H7 (cell line): ENCODE measurements around the gene FTO. TPM values are rescaled to one million over a fixed set of nuclear protein-coding genes. Genes with fewer than 3 reads are reported as not detected.

ENCODE experiments used
- DNase-seq: peaks from one replicate; pipeline ENCODE4 v3.0.0; 2012
- H3K27me3 ChIP-seq: 2 replicates; pipeline ENCODE4 v1.6.0; 2011; ENCODE audit warnings: mild to moderate bottlenecking, low read length; ENCODE audit not compliant: control insufficient read depth, insufficient read depth
- H3K36me3 ChIP-seq: replicated peaks from 2 replicates; pipeline ENCODE4 v1.5.1; 2011; ENCODE audit warnings: low read length; ENCODE audit not compliant: control insufficient read depth, insufficient read depth
- H3K4me3 ChIP-seq: 2 replicates; pipeline ENCODE4 v1.5.1; 2011; ENCODE audit warnings: low read depth, mild to moderate bottlenecking, control low read depth, low read length, moderate library complexity; ENCODE audit not compliant: insufficient read depth
- total RNA-seq: library from RNA; depleted of rRNA; stranded (reverse); fragments of >200 nt; shearing (Covaris generic); gene quantifications from 2 replicates; pipeline ENCODE4 v1.2.3, GENCODE V29; 2014

Gene FTO
- total RNA-seq, 1 experiment from 2014 or later: 55.3 TPM

DNA sequence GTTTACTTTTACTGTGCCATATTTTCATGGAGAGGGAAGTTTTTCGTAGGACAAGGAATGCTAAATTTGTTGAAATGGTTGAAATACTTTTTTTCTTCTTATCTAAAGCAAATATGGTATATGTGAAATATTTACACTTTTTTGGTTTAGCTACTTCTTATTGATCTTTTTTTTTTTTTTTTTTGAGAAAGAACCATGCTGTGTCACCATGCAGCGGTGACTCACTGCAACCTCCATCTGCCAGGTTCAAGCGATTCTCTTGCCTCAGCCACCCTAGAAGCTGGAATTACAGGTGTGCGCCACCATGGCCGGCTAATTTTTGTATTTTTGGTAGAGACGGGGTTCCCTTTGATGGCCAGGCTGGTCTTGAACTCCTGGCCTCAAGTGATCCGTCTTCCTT lies 100.5 kb downstream of the FTO start:
- Histone ChIP-seq H3K27me3 (no peaks in the 10 kb centered on the region), H3K36me3 (no peaks in the 10 kb centered on the region), H3K4me3 (no peak overlapping the region)
- no peak for DNase-seq

DNA sequence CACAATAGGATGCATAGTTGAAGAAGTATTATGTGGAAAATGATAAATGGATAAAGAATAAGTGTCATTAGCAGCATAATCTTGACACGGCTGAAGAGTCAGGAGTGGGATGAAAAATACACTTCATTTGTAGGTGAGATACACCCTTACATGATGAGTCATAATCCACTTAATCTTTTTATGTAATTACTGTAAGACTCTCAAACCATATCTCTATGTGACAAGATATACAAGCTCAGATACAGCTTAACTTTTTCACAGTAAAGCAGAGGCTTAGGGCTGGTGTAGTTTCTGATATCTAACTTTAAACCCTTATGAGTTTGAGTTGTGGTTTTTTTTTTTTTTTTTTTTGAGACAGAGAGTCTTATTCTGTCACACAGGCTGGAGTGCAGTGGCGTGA lies 101.2 kb downstream of the FTO start:
- Histone ChIP-seq H3K27me3 (no peaks in the 10 kb centered on the region), H3K36me3 (no peaks in the 10 kb centered on the region), H3K4me3 (no peak overlapping the region)
- DNase-seq: no peak

DNA sequence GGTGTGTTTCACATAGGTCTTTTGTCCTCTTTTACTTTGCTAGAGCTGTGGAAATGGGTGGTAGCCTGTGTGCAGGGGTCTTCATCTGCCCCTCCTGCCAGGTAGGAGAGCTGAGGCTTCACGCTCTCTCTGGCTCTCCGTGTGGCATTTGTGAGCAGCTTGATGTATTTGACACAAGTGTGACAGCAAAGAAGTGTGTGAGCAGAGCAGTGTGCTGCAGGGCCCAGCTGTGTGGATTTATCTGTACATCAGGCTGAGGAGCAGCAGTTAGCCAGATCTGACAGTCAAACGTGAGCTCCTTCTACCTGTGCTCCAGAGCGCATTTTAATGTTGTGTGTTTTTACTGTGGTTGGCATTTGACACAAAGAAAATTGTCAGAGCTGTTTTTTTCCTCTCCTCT lies 101.8 kb downstream of the FTO start:
- no peak for DNase-seq
- Histone ChIP-seq H3K27me3 (no peaks in the 10 kb centered on the region), H3K4me3 (no peak overlapping the region), H3K36me3 (no peaks in the 10 kb centered on the region)

DNA sequence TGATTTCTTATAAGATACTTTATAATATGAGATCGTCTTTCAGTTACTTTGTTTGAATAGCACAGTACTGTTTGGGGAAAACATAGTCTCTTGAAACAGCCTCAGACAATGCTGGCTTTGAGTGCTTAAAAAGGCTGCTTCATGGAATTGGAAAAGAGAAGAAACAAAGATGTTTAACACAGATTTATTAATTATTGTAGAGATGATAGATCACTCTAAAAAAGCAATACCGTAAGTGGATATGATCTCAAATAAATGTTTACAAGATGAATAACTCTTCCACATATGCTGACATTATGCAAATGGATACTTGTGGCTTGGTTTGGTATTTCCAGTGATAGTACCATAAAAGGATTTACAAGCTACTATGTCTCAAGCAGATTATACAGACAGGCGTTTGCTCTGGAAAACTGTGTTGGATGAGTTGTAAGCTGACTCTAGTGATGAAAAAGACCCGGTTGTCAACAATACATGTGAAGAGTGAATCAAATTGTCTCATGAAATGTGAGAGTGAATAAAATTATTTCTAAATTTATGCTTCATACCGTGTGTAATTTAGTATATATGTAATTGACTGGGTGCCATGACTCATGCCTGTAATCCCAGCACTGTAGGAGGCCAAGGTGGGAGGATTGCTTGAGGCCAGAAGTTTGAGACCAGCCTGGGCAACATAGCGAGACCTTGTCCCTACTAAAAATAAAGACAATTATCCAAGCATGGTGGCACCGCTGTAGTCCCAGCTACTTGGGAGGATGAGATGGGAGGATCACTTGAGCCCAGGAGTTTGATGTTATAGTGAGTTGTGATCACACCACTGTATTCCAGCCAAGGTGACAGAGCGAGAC lies 105.4 kb downstream of the FTO start:
- no peak for DNase-seq
- Histone ChIP-seq H3K27me3 (no peaks in the 10 kb centered on the region), H3K36me3 (no peaks in the 10 kb centered on the region), H3K4me3 (no peak overlapping the region)

DNA sequence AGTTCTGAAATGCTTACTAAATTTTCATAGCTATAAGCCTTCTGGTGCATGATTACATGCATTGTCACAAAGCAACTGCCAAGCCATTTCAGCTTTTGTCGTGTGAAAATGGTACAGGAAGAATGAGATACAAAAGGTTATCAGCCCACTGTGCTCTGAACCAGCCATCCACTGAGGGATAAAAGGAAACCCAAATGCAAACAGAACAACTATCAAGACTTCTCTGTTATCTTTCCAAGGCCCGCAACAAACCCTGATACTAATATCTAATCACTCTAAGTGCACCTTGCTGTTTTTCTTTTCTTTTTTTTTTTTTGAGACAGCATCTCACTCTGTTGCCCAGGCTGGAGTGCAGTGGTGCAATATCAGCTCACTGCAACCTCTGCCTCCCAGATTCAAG lies 109.0 kb downstream of the FTO start:
- no peak for DNase-seq
- H3K36me3 ChIP-seq: no peaks in the 10 kb centered on the region
- no peaks in the 10 kb centered on the region for H3K27me3 ChIP-seq
- H3K4me3 ChIP-seq: no peak overlapping the region

DNA sequence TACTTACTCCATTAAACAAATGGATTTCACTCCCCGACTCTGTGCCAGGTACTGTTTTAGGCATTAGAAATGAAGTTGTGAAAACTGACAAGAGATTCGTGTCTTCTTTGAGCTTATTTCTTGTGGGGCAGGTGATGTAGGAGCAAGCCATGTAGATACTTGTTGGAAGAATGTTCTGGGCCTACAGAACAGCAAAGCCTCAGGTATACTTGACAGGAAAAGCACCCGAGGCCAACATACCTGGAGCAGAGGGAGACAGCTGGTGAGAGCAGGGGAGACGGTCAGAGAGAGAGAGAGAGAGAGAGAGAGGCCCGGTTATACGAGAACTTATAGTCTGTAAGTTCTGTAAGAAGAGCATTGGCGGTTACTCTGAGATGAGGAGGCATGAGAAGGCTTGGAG lies 110.8 kb downstream of the FTO start:
- H3K27me3 ChIP-seq: no peaks in the 10 kb centered on the region
- DNase-seq: no peak
- H3K4me3 ChIP-seq: no peak overlapping the region
- H3K36me3 ChIP-seq: no peaks in the 10 kb centered on the region

DNA sequence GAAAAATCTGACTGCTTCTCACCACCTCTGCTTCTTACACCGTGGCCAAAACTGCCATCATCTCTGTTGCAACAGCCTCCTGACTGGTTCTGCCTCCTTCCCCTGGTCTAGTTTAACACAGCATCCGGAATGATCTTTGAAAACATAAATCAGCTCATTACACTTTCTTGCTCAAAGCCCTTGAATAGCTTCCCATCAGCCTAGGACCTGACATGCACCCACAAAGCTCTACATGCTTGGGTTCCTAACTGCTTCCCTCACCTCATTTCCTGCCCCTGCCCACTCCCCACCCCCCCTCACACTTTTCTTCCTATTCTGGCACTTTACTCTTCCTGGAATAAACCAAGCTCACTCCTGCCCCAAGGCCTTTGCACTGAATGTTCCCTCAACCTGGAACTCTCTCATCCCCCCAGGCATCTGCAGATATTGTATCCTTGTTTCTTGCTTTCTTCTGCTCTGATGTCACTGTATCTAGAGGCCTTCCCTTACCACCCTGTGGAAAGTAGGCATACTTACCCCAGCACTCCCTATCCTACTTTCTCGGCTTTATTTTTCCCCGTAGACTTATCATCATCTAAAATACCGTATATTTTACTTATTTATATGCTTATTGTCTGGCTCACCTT lies 112.4 kb downstream of the FTO start:
- Histone ChIP-seq H3K36me3 (no peaks in the 10 kb centered on the region), H3K4me3 (no peak overlapping the region), H3K27me3 (no peaks in the 10 kb centered on the region)
- no peak for DNase-seq

DNA sequence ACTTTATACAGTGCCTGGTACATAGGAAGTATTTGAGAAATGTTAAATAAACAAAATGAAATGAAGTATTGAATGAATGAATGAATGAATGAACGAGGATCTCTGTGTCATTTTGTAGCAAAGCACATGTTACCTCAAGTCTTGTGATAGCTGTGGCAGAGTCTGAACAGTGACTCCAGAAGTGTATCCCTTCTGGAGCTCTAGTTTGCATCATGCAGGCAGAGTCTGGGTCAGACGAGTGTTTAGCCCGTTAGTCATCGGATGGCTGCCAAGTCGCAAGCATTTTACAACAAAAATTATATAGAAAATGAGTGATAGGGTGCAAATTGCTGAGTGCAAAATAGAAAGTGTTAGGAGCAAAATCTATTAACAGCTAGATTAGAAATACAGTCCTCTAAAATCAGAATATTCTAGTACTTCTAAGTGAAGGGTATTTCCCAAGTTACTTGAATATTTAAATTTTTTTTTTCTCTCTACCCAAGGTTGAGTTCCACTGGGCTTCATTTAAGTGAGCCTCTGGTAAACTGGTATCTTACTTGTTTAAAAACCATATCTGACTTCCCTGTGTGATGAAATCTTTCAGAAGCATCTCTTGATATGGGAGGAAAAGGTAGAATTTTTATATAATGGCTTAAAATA lies 113.3 kb downstream of the FTO start:
- no peak for DNase-seq
- Histone ChIP-seq H3K4me3 (no peak overlapping the region), H3K27me3 (no peaks in the 10 kb centered on the region), H3K36me3 (no peaks in the 10 kb centered on the region)

DNA sequence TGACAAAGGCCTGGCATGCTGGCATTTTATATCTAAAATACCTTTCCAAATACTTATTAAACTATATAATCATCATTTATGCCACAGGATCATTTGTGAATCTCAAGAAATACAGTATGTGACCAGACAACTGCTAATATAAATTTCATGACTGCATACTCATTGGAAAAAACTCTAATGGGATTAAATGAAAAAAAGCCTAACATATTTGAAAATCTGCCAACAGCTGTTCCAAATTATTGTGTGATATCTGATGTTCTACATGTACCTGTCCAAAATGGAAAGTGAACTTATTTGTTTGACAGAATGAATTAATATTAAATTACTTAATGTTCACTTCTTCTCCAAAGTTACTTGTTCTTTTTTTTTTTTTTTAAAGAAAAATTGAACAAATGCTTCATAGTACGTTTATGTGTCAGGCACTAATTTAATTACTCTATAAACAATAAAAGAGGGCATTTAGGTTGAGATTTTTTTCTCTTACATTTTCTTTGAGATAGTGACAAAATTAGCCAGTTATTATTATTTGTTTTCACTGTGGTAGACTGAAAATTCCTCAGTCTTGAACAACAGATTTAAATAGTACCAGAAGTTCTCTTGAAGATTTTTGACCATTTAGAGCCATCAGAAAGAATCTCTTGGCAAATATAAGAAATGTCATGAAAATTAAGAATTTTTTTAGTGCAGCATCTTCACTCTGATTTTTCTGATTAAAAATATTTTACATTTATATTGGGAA lies 114.0 kb downstream of the FTO start:
- Histone ChIP-seq H3K36me3 (no peaks in the 10 kb centered on the region), H3K4me3 (no peak overlapping the region), H3K27me3 (no peaks in the 10 kb centered on the region)
- no peak for DNase-seq

DNA sequence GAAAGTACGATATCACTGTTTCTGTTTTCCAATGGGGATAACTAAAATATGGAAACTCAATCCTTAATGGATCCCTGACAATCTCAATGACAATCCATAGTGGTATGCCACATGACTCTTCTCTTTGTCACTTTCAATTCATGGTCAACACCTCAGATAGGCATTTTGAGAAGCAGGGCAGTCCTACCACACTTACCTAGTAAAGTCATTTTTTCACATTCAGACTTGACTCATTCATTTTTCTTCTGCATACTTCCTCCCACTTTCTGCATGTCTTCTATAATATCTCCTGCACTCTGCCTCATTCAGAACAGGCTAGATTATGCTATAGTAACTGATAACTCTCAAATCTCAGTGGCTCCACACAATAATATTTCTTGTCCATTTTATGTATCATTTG lies 117.5 kb downstream of the FTO start:
- Histone ChIP-seq H3K36me3 (peaks cover 1% of the 10 kb centered on the region), H3K27me3 (no peaks in the 10 kb centered on the region), H3K4me3 (no peak overlapping the region)
- DNase-seq: no peak

DNA sequence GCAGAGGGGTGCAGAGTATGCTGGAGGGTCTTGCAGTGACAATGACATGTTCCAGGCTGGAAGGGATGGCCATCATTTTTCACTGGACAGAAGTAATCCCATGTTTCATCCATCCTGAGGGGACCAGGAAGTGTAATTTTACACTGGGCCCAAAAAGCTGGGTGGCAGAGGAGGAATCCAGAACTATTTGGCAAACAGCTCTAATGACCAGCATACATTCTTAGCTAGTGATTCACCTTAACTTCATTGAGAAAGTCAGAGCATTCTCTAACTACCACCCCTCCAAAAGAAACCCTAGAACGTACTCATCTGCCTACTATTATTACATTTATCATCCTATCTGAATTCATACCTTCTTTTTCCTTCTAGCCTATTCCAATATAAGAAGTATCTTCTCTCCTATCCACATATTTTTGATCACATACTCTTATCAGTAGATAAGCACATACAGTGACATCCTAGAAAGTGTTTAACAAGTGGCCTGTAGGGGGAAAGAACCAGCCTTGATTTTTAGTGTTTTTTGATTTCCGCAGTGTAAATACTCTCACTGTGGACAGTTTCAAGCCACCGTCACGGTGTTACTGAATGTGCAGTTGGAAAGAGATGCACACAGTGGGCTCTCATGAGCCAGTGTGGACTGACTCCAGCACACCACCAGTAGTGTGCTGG lies 118.1 kb downstream of the FTO start:
- H3K27me3 ChIP-seq: no peaks in the 10 kb centered on the region
- DNase-seq: no peak
- H3K36me3 ChIP-seq: peaks cover 2% of the 10 kb centered on the region
- H3K4me3 ChIP-seq: no peak overlapping the region

DNA sequence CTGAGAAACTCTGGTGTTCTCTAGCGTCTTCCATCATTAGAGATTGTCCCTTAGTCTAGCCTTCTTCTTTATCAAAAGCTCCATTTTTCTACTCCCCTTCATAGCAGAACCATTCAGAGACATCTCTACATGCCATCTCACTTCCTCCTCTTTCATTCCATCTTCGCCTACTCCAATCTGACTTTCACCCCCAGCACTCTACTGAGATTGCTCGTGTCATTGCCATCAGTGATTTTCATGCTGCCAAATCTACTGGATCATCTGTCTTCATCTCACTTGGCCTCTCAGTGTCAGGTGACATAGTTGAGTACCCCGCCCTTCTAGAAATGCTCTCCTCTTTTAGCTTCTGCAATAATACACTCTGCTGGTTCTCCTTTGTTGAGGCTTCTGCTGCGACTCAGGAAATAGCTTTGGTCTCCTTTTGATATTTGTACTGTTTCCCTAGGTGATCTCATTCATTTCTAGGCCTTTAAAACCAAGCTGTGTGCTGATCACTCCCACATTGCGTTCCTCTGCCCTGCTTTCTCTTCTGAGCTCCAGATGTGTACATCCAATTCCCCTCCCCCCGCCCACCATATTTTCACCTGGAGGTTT lies 119.1 kb downstream of the FTO start:
- H3K4me3 ChIP-seq: no peak overlapping the region
- peaks cover 2% of the 10 kb centered on the region for H3K36me3 ChIP-seq
- H3K27me3 ChIP-seq: no peaks in the 10 kb centered on the region
- DNase-seq: no peak

DNA sequence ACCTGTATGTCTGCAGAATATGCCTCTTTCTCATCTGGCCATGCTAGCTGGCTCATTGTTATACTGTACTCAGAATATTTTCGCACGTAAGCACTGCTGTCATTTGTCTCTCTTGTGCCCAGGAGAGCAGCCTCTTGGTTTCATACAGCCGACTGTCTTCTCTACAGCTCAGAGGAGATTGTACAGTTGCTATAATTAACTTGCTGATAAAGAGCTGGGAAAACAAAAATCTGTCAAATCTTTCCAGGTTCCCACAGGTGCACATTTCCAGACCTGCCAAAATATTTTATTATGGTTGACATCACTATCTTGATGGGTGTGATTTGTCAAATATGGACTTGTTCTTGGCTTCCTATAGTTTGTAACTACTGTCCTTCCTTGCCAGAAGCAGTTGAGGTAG lies 122.7 kb downstream of the FTO start:
- no peaks in the 10 kb centered on the region for H3K27me3 ChIP-seq
- DNase-seq: no peak
- H3K4me3 ChIP-seq: no peak overlapping the region
- H3K36me3 ChIP-seq: peaks cover 2% of the 10 kb centered on the region

DNA sequence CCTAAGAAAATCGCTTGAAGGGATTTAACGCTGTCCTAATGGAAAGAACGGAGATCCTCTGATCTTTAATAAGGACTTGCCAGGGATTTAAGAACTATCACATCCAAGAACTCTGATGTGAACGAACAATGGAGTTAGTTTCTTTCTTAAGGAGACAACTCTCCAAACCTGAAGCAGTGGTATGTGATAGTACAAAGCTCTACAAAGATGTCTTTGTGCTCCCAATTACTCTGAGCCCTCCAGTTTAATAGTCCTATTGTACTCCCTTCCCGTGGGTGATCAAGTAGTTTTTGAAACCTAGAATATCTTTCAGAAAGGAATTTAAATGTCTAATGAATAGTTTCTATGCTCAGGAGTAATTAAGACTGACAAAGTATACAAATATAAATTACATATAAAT lies 123.8 kb downstream of the FTO start:
- peaks cover 2% of the 10 kb centered on the region for H3K36me3 ChIP-seq
- H3K4me3 ChIP-seq: no peak overlapping the region
- no peak for DNase-seq
- H3K27me3 ChIP-seq: no peaks in the 10 kb centered on the region
